Activated naive CD4-positive, alpha-beta T cell treated with Interleukin-2 at 50 U/mL for 16 hours (primary cell): Measurements from ENCODE around the gene SPPL3.
"Not testable (repeated sequence)": the region's sequence is repeated elsewhere in the genome, so short reads cannot be mapped to it uniquely, and the experiment has no call there.

ENCODE experiments used
- DNase-seq: peaks from one replicate; pipeline ENCODE4 v3.0.0-alpha.2; 2020

SPPL3 gene

DNA sequence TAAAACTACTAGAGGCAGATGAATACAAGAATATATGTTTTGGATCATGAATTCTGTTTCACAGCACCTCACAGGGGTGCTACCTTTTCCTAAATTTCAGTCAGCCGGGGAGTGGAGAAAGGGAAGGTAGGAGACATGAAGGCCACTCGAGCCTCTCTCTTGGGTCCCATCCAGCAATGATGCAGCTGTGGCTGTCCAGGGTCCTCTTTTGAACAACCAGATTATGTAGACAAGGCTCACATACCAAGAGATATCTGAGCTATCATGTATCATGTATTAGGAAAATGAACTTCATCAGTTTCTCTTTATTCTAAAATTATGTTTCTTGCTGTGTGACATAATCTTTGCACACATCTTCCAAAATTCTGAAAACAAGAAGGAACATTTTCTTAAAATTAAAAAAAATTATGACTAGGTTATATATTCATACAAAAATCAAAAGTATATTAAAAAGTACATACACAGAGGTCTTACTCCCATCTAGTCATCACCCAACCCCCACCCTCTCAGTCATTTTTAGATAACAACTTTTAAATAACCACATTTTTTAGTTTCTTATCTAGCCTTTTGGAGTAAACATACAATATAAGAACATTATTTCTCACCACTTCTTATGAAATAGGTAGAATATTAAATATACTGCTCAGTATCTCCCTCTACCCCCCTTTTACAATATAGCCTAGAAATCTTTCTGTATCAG, 89.8 kb downstream of the SPPL3 start:
- DNase-seq, result no peak

- no peak for DNase-seq
These were observed 90.5 kb downstream of the SPPL3 start for GRCh38 chr12:120813588-120814153.

- DNase-seq, result no peak
These were observed 94.1 kb downstream of the SPPL3 start for GRCh38 chr12:120810021-120810420.

DNA sequence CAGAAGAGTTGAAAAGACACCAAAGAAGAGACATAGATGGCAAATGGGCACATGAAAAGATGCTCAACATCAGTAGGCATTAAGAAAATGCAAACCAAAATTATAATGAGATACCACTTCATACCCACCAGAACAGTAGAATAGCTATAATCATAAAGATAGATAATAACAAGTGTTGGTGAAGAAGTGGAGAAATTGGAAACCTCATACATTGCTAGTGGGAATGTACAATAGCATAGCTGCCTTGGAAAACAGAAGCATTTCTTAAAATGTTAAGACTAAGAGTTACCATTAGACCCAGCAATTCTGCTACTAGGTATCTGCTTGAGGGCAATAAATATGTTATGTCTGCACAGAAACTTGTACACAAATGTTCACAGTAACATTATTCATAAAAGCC, 99.7 kb downstream of the SPPL3 start:
- no peak for DNase-seq

- DNase-seq, result no peak
These were observed 103.0 kb downstream of the SPPL3 start for GRCh38 chr12:120801146-120801545.

DNA sequence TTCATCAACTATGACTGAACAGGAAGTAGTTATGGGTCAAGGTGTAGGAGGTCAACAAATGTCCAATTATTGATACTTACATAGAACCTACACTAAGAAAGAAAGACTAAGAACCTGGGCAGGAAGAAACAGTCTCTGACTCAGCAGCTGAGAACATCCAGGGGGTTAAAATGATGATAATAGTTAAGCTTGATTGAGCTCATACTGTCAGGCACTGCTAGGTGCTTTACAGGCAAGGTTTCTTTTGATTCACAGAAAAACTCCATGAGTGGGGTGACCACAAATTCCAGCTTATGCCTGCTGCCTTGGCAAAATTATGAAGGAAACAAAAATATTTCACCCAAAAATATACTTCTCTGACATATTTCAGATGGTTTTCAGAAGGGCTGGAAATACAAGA, 103.5 kb downstream of the SPPL3 start:
- DNase-seq, result no peak

DNA sequence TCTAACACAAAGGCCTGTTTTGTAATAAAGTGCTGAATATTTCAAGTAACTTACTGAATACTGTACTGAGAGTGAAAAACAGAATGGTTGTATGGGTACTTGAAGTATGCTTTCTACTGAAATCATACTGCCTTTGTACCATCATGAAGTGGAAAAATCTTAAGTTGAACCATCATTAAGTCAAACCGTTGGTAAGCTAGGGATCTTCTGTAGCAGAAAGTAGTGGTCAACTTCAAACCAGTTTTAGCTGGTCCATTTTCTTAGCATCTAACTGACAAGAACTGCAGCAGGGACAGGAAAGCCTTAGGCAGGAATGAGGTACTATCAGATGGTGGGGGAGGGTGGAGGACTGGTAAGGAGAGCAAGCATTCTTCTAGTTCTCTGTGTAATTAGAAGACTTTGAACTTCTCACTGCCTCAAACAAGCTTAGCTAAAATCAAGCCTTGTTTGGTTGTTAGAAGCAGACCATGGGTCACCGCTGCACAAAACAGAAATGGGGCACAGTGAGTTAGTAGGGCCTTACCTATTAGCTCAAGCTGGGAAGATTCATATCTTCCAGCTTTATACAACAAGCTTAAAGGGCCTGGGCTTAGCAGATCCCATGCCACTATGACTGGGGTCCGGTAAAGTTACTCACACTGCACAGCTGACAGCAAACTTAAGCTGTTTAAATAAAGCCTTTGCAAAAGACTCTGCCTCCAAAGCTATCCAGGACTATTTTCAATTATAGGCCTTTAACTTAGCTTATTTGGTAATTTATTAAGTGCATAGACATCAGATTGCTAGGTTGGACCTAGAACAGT, 104.7 kb downstream of the SPPL3 start:
- no peak for DNase-seq

DNA sequence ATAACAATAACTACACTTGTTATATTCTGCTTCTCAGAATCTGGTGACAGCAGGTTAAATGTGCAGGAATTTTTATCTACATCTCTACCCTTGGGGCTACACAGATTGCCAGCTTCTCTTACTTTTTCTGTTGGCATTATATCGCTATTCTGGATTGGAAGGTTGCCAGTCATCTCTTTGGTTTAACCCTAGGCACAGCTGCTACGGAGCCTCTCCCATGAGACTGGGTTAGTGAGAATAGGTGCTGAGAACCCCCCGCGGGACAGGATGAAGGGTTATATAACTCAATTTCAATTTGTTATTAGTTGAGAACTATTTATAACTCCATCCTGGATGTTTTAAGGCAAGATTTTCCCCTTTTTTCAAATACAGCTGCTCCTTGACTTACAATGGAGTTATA, 105.5 kb downstream of the SPPL3 start:
- no peak for DNase-seq

DNA sequence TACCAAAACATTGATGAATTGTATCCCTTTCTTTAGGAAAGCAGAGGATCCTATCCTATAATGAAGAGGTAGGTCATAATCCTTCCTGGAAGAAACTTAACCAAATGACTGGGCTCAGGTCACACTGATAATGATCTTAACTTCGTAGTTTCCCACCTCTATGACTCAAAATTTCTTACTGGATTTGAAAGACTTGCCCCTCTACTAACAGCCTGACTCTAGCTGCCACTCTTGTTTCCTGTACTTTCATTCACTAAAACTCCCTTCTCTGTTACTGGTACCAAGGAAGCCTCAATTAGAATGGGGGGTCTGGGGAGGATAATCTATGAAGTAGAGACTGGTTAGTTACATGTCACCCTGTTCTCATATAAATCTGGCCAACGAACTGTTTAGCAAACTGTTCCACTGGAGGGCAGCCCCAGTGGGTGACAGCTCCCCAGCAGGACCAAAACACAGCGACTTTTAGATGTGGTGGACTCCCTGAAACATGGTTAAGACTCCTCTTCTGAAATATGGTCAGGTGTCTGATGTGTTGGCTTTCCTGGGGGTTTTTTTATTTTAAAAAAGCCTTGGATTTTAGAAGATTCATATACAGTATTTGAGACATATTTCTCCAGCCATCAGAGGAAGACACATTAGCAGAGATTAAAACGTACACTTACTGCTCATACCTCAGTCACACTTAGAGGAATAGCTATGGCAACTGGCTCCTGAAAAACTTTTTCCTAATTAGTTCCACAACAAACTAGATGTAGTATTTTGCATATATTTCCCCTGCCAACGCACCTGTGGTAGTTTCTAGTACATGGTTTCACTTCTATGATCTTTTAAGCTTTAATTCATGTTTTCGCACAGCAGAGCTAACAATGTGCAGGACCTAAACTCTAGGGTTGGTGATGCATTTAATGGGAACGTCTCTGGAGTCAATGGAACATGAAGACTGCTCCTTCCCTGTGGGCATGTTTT, 106.2 kb downstream of the SPPL3 start:
- DNase-seq, result no peak

DNA sequence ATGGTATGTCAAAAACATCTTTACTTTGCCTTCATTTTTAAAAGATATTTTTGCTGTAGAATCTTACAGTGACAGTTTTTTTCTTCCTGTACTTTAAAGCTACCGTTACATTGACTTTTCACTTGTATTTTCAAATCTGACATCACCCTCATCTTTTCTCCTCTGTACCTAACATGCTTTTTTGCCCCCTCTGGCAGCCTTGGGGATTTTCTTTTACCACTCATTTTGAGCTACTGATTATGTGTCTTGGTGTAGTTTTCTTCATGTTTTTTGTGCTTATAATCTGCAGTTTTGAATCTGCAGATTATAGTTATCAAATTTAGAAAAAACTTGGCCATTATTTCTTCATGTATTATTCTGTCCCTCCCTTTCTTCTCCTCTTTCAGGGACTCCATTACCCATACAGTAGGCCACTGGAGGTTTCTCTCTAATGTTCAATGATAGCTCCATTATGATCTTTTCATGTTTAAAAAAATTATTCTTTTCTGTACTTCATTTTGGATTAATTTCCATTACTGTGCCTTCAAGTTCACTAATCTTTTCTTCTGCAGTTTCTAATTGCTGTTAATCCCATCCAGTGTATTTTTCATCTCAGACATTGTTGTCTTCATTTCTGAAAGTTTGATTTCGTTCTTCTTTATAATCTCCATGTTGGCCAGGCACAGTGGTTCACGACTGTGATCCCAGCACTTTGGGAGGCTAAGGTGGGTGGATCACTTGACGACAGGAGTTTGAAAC, 108.5 kb downstream of the SPPL3 start:
- no peak for DNase-seq

- no peak for DNase-seq
These were observed 110.8 kb downstream of the SPPL3 start for GRCh38 chr12:120793357-120793756.

DNA sequence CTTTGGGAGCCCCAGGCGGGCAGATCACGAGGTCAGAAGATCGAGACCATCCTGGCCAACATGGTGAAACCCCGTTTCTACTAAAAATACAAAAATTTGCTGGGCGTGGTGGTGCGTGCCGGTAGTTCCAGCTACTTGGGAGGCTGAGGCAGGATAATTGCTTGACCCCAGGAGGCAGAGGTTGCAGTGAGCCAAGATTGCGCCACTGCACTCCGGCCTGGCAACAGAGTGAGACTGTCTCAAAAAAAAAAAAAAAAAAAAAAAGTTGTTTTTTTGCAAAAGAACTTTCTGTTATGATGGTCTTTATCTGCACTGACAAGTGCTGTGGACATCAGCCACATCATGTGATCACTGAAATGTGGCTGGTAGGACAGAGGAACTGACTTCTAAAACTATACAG, 111.7 kb downstream of the SPPL3 start:
- not testable (repeated sequence) for DNase-seq

GRCh38 chr12:120791669-120792176, 112.4 kb downstream of the SPPL3 start:
- DNase-seq, result no peak

- DNase-seq, result no peak
These were observed 114.0 kb downstream of the SPPL3 start for GRCh38 chr12:120790114-120790513.

DNA sequence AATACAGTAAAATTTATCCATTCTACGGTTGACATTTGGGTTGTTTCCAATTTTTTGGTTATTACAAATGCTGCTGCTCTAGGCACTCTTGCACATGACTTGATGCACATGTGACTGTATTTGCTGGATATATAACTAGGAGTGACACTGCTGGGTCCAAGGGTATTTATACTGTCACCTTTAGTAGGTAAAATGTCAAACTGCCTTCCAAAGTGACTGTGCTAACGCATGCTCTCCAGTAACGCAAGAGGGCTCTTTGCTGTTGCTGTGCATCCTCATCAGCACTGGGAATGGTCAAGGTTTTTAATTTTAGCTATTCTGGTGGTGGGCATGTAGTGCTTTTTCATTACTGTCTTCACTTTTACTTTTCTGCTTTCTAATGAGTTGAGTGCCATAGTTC, 116.3 kb downstream of the SPPL3 start:
- DNase-seq, result no peak

DNA sequence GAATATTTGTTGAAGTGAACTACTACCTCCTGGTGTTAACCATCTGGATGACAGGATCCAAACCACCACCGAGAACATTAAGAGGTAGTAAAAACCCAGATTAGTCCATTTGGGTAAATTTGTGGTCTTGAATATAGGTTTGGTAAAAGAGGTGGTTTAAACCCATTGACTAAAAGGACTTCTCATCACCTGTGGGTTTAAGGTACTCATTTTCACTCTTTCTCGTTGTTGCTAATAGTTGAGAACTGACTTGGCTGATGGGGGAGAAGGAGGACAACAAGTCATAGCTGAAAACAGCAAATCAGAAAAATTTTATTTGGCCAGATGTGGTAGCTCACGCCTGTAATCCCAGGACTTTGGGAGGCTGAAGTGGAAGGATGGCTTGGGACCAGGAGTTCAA, 119.4 kb downstream of the SPPL3 start:
- DNase-seq, result no peak

- DNase-seq, result peak; percentile 14
These were observed 121.0 kb downstream of the SPPL3 start for GRCh38 chr12:120783197-120783596.

- DNase-seq, result no peak
These were observed 128.2 kb downstream of the SPPL3 start for GRCh38 chr12:120775862-120776552.

DNA sequence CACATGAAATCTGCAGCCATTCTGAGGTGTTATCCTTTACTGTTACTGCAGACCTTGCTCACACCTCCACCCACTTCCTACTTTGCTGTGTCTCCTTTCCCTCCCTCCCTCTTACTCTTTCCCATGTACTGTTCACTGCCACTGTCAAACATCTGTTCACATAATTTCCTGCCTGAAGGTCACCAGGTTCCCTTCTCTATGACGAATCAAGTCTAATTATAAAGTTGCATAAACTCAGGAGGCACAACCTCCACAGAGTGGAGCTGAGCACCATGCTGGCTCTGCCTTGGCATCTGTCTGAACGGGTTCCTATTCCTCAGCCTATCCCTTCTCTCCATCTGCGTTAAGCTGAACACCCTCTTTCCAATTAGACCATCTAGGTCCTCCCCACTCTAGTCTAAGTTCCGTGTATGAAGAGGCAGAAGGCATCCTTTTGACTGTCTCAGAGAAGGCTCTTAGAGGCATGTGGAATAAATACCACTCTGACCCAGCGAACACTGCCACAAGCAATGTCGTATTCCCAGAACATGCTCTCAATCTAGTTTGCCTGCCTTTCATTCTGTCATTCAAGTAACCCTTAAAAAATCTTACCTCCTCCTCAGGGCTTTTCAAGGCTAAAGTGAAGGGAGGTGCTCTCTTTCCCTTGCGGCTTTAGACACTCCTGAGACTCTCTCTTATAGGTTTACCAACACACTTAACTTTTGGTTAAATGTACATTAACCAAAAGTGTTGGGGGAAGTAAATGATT, 129.8 kb downstream of the SPPL3 start:
- no peak for DNase-seq

GRCh38 chr12:120771097-120771496, 133.1 kb downstream of the SPPL3 start:
- no peak for DNase-seq
